Measurements from ENCODE around the gene CD58.

DNA sequence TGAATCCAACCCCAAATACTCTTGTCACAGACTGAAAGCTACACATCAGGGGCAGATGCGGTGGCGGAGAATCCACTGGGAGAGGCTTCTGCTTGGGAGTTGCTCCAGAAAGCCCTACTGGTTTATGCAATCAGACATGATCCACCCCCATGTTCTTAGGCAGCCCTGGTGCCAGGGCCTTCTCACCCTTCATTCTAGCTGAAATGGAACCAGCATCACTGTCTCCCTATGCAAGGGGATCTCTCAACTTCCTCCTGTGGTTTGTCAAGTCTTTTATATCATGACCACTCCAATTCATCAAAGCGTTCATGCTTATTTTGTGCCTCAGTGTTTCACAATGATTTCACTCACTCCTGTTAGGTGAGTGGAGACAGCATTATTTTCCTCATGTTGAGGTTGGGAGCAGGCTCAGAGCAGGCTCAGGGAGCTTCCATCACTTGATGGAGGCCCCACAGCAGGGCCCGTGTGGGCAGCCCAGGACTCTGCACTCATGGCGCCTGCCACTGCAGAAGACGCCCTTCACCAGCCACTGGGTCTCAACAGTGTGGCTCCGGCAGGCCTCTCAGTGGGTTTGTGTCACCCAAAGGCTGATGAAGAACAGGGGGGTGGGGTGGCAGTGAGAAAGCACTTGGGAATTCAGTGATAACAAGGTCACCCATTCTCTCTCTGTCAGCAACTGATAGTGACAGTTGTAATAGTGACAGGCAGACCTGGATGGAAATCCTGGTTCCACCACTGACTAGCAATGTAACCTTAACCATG lies 67.1 kb downstream of the CD58 start:
- TF ChIP-seq, protein P1, sequence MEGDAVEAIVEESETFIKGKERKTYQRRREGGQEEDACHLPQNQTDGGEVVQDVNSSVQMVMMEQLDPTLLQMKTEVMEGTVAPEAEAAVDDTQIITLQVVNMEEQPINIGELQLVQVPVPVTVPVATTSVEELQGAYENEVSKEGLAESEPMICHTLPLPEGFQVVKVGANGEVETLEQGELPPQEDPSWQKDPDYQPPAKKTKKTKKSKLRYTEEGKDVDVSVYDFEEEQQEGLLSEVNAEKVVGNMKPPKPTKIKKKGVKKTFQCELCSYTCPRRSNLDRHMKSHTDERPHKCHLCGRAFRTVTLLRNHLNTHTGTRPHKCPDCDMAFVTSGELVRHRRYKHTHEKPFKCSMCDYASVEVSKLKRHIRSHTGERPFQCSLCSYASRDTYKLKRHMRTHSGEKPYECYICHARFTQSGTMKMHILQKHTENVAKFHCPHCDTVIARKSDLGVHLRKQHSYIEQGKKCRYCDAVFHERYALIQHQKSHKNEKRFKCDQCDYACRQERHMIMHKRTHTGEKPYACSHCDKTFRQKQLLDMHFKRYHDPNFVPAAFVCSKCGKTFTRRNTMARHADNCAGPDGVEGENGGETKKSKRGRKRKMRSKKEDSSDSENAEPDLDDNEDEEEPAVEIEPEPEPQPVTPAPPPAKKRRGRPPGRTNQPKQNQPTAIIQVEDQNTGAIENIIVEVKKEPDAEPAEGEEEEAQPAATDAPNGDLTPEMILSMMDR (IDR thresholded peaks at IDR 0.05; ENCODE audit: low read depth, low read length, missing input control): no peak
- TF ChIP-seq JUND (IDR thresholded peaks at IDR 0.05) (no peak), GABPA (IDR thresholded peaks at IDR 0.05 in 1 of 2, conservative IDR thresholded peaks at IDR 0.05 in 1 of 2) (no peak), FOXA1 (IDR thresholded peaks at IDR 0.05) (no peak)
- TF ChIP-seq, protein P2, sequence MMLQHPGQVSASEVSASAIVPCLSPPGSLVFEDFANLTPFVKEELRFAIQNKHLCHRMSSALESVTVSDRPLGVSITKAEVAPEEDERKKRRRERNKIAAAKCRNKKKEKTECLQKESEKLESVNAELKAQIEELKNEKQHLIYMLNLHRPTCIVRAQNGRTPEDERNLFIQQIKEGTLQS (IDR thresholded peaks at IDR 0.05): no peak
- TF ChIP-seq, protein P3, sequence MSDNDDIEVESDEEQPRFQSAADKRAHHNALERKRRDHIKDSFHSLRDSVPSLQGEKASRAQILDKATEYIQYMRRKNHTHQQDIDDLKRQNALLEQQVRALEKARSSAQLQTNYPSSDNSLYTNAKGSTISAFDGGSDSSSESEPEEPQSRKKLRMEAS (IDR thresholded peaks at IDR 0.05): no peak
